Measurements from ENCODE around the gene SNX4. TPM values are rescaled to one million over a fixed set of nuclear protein-coding genes. Genes with fewer than 3 reads are reported as not detected.

The SNX4 gene
- total RNA-seq, 1 experiment from 2014 or later: 23.2 TPM

- TF ChIP-seq TEAD4 (CRISPR knock-in tag; IDR thresholded peaks at IDR 0.05) (no peak), ZNF263 (CRISPR knock-in tag; IDR thresholded peaks at IDR 0.05; ENCODE audit: low read depth) (no peak), NFYB (CRISPR knock-in tag; conservative IDR thresholded peaks at IDR 0.05; ENCODE audit: low read depth) (no peak), NR3C1 (CRISPR knock-in tag; conservative IDR thresholded peaks at IDR 0.05; ENCODE audit: low read depth) (no peak), NR2C2 (CRISPR knock-in tag; IDR thresholded peaks at IDR 0.05) (no peak), ATF3 (CRISPR knock-in tag; conservative IDR thresholded peaks at IDR 0.05) (no peak), FOXK1 (CRISPR knock-in tag; IDR thresholded peaks at IDR 0.05) (no peak)
- TF ChIP-seq, protein P1, sequence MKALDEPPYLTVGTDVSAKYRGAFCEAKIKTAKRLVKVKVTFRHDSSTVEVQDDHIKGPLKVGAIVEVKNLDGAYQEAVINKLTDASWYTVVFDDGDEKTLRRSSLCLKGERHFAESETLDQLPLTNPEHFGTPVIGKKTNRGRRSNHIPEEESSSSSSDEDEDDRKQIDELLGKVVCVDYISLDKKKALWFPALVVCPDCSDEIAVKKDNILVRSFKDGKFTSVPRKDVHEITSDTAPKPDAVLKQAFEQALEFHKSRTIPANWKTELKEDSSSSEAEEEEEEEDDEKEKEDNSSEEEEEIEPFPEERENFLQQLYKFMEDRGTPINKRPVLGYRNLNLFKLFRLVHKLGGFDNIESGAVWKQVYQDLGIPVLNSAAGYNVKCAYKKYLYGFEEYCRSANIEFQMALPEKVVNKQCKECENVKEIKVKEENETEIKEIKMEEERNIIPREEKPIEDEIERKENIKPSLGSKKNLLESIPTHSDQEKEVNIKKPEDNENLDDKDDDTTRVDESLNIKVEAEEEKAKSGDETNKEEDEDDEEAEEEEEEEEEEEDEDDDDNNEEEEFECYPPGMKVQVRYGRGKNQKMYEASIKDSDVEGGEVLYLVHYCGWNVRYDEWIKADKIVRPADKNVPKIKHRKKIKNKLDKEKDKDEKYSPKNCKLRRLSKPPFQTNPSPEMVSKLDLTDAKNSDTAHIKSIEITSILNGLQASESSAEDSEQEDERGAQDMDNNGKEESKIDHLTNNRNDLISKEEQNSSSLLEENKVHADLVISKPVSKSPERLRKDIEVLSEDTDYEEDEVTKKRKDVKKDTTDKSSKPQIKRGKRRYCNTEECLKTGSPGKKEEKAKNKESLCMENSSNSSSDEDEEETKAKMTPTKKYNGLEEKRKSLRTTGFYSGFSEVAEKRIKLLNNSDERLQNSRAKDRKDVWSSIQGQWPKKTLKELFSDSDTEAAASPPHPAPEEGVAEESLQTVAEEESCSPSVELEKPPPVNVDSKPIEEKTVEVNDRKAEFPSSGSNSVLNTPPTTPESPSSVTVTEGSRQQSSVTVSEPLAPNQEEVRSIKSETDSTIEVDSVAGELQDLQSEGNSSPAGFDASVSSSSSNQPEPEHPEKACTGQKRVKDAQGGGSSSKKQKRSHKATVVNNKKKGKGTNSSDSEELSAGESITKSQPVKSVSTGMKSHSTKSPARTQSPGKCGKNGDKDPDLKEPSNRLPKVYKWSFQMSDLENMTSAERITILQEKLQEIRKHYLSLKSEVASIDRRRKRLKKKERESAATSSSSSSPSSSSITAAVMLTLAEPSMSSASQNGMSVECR (CRISPR knock-in tag; IDR thresholded peaks at IDR 0.05; ENCODE audit: borderline replicate concordance): no peak
Observed at GRCh38 chr3:125433091-125433534, 86.9 kb downstream of the SNX4 start (continued).

- ChIA-PET POLR2A (no interaction called here), CTCF (no interaction called here)
- H3K4me1 Mint-ChIP-seq: peaks cover 18% of the 10 kb centered on the region
- no peak overlapping the region for H3K27ac Mint-ChIP-seq
- no peak for DNase-seq (ENCODE audit: low spot score)
- no peak for ATAC-seq
- no peak overlapping the region for H3K4me3 Mint-ChIP-seq
- peaks cover 10% of the 10 kb centered on the region for H3K9me3 Mint-ChIP-seq
- no peak for TF ChIP-seq KAT7 (CRISPR knock-in tag; IDR thresholded peaks at IDR 0.05; ENCODE audit: borderline replicate concordance)
- no peak for TF ChIP-seq ERG (CRISPR knock-in tag; IDR thresholded peaks at IDR 0.05)
- TF ChIP-seq, protein P2, sequence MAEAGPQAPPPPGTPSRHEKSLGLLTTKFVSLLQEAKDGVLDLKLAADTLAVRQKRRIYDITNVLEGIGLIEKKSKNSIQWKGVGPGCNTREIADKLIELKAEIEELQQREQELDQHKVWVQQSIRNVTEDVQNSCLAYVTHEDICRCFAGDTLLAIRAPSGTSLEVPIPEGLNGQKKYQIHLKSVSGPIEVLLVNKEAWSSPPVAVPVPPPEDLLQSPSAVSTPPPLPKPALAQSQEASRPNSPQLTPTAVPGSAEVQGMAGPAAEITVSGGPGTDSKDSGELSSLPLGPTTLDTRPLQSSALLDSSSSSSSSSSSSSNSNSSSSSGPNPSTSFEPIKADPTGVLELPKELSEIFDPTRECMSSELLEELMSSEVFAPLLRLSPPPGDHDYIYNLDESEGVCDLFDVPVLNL (CRISPR knock-in tag; IDR thresholded peaks at IDR 0.05; ENCODE audit: borderline replicate concordance, low read depth): no peak
- no peak for TF ChIP-seq ZNF425 (CRISPR knock-in tag; conservative IDR thresholded peaks at IDR 0.05)
- TF ChIP-seq, protein P3, sequence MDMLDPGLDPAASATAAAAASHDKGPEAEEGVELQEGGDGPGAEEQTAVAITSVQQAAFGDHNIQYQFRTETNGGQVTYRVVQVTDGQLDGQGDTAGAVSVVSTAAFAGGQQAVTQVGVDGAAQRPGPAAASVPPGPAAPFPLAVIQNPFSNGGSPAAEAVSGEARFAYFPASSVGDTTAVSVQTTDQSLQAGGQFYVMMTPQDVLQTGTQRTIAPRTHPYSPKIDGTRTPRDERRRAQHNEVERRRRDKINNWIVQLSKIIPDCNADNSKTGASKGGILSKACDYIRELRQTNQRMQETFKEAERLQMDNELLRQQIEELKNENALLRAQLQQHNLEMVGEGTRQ (CRISPR knock-in tag; IDR thresholded peaks at IDR 0.05): no peak
- no peak for TF ChIP-seq E2F5 (CRISPR knock-in tag; IDR thresholded peaks at IDR 0.05)
- TF ChIP-seq GTF2I (CRISPR knock-in tag; conservative IDR thresholded peaks at IDR 0.05): no peak
- no peak for TF ChIP-seq ZNF138 (CRISPR knock-in tag; conservative IDR thresholded peaks at IDR 0.05)
- TF ChIP-seq, protein P4, sequence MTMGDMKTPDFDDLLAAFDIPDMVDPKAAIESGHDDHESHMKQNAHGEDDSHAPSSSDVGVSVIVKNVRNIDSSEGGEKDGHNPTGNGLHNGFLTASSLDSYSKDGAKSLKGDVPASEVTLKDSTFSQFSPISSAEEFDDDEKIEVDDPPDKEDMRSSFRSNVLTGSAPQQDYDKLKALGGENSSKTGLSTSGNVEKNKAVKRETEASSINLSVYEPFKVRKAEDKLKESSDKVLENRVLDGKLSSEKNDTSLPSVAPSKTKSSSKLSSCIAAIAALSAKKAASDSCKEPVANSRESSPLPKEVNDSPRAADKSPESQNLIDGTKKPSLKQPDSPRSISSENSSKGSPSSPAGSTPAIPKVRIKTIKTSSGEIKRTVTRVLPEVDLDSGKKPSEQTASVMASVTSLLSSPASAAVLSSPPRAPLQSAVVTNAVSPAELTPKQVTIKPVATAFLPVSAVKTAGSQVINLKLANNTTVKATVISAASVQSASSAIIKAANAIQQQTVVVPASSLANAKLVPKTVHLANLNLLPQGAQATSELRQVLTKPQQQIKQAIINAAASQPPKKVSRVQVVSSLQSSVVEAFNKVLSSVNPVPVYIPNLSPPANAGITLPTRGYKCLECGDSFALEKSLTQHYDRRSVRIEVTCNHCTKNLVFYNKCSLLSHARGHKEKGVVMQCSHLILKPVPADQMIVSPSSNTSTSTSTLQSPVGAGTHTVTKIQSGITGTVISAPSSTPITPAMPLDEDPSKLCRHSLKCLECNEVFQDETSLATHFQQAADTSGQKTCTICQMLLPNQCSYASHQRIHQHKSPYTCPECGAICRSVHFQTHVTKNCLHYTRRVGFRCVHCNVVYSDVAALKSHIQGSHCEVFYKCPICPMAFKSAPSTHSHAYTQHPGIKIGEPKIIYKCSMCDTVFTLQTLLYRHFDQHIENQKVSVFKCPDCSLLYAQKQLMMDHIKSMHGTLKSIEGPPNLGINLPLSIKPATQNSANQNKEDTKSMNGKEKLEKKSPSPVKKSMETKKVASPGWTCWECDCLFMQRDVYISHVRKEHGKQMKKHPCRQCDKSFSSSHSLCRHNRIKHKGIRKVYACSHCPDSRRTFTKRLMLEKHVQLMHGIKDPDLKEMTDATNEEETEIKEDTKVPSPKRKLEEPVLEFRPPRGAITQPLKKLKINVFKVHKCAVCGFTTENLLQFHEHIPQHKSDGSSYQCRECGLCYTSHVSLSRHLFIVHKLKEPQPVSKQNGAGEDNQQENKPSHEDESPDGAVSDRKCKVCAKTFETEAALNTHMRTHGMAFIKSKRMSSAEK (CRISPR knock-in tag; IDR thresholded peaks at IDR 0.05; ENCODE audit: borderline replicate concordance): no peak
- no peaks in the 10 kb centered on the region for H3K27me3 Mint-ChIP-seq (ENCODE audit: low read depth)
- H3K36me3 Mint-ChIP-seq: no peaks in the 10 kb centered on the region
Observed at GRCh38 chr3:125431912-125432790, 87.9 kb downstream of the SNX4 start.

All from WTC11 (cell line).